ENCODE results near the gene CLCN5.
"Not testable (repeated sequence)": the region's sequence is repeated elsewhere in the genome, so short reads cannot be mapped to it uniquely, and the experiment has no call there.

The CLCN5 gene

GRCh38 chrX:49996474-49996873 is 74.1 kb downstream of the CLCN5 start:
- DNase-seq (ENCODE audit: low read depth): no peak

DNA sequence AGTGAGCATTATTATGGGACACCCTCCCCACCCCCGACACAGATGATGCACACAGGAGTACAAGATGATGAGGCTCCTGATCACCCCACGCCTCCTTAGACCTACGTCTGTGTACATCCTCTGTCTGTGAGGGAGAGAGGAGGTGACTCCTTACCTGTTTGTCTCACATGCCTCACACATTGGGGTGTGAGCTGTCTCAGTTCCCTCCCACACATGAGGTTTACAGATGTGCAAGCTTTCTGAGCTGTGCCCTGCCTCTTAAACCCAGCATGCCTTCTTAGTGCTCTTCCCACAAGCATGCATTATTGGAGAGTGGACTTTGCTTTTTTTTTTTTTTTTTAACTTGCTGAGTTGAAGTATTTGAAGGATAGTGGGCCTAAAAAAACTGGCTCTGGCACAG is 76.7 kb downstream of the CLCN5 start:
- no peak for DNase-seq (ENCODE audit: low read depth)

GRCh38 chrX:50000937-50001542 is 78.6 kb downstream of the CLCN5 start:
- DNase-seq (ENCODE audit: low read depth): no peak

- no peak for DNase-seq (ENCODE audit: low read depth)
Measured at GRCh38 chrX:50002067-50002714, 79.8 kb downstream of the CLCN5 start.

DNA sequence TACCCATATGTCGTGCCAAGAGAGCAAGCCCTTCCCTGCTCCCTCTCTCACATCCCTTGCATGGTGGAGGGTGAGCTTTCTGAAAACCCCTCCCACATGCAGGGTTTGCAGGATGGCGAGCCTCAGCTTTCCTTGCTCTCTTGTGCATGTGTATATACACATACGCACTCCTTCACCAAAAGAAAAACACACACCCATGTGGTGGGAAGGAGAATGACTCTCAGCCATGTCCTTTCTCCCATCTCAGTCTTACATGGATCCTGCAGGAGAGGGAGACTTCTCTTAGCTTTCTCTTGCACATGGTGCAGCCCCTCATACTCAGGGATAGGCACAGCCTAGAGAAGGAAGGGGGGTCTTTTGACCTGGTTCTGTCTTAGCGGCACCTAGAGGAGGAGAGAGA is 81.1 kb downstream of the CLCN5 start:
- DNase-seq (ENCODE audit: low read depth): no peak

GRCh38 chrX:50003927-50004326 is 81.5 kb downstream of the CLCN5 start:
- DNase-seq (ENCODE audit: low read depth): peak; percentile 15

DNA sequence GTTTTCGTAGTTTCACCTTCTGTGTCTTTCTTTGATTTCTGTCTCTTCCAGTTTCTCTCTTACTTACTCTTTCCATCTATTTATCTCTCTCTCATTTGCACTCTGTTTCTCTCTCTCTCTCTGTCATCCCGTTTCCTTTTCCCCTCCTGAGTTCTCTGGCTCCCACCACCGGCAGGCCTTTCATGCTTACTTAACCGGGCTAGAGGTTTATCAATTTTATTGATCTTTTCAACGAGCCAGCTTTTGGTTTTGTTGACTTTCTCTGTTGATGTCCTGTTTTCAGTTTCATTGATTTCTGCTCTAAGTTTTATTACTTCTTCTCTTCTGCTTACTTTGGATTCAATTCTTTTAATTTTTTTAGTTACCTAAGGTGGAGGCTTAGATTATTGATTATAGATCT is 103.2 kb downstream of the CLCN5 start:
- not testable (repeated sequence) for DNase-seq (ENCODE audit: low read depth)

- DNase-seq (ENCODE audit: low read depth): no peak
Measured at GRCh38 chrX:50035126-50035525, 112.7 kb downstream of the CLCN5 start.

DNA sequence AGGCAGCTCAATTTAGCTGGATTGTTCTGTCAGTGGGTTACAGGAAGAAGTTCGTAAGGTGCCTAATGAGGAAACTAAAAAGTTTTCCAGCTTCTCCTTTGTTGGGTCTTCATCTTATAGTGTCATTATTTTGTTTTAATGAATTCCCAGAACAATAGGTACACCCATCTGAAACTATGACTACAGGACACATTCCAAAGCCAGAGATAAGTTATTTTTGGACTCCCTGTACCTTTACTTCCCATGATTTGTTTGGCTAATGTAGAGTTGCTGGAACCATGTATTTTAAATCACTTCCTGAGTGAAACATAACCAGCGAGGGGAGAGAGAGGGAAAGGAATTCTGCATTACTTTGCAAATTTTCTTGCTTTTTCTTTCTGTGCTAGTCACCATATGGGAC is 114.0 kb downstream of the CLCN5 start:
- no peak for DNase-seq (ENCODE audit: low read depth)

DNA sequence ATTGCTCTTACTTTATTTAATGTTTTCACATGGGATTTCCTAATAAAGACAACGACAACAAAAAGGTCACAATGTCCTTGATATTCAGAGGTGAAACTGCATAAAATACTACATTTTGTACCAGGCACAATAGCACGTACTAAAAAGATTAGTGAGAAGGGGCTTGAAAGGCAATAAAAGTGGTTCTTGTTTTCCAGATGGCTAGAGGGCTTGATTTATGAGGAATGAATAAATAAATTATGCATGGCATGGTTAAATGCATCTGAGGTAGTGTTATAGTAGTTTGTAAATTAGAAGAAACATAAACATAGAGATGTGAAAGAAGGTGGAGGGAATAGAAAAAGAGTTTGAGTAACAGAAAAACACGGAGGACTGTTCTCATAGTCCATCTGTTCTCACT is 123.4 kb downstream of the CLCN5 start:
- DNase-seq (ENCODE audit: low read depth): no peak

GRCh38 chrX:50049228-50049627 is 126.8 kb downstream of the CLCN5 start:
- DNase-seq (ENCODE audit: low read depth): no peak

DNA sequence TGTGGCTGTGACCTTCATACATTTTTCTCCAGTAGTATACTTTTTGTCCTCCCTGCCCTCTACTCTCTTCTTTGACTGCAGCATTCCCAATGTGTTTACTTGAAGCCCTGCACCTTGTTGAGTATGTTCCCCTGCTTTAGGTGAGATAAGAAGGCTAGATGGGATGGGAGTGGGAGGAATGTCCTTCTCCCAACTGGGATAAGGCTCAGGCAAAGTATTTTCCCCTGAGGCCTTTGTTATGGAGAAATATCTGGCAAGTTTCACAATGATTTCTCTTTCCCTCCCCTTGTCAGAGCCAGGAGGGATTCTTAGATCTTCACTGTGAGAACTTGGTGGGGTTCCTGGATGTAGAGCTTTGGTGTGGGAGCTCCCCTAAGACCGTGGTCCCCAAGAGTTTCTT is 131.8 kb downstream of the CLCN5 start:
- DNase-seq (ENCODE audit: low read depth): no peak

DNA sequence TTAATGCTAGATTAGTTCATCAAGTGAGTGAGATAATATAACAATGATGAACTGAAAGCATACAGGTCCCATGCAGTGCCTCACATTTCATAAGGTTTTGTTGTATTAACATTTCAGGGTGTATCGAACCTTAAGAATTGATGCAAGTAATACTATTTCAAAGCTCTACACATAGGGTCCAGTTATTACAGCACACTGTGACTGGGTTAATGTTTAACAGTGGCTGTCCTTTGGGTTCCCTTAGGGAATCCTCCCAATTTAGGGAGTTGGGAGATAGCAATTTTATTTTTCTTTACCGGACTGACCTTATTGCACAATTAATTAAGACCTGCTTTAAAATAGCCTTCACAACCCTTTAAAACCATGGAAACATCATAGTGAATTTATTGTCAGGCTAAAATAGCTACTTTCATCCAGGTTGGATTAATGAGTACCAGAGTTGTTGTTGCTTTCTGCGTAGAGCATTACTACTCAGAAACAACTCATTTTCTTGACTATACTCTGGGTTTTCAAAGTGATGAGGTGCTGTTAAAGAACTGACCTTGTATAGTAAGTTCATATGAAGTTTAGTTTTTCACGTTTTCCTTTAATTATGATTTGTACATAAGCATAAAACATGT is 144.0 kb downstream of the CLCN5 start:
- DNase-seq (ENCODE audit: low read depth): no peak

- DNase-seq (ENCODE audit: low read depth): peak; percentile 34
Measured at GRCh38 chrX:50067435-50068284, 145.3 kb downstream of the CLCN5 start.

- no peak for DNase-seq (ENCODE audit: low read depth)
Measured at GRCh38 chrX:50068285-50068563, 145.8 kb downstream of the CLCN5 start.

GRCh38 chrX:50068893-50069292 is 146.5 kb downstream of the CLCN5 start:
- DNase-seq (ENCODE audit: low read depth): no peak

- DNase-seq (ENCODE audit: low read depth): no peak
Measured at GRCh38 chrX:50071494-50071893, 149.1 kb downstream of the CLCN5 start.

GRCh38 chrX:50072110-50072509 is 149.7 kb downstream of the CLCN5 start:
- peak; percentile 17 for DNase-seq (ENCODE audit: low read depth)

- DNase-seq (ENCODE audit: low read depth): no peak
Measured at GRCh38 chrX:50073601-50074000, 151.2 kb downstream of the CLCN5 start.

DNA sequence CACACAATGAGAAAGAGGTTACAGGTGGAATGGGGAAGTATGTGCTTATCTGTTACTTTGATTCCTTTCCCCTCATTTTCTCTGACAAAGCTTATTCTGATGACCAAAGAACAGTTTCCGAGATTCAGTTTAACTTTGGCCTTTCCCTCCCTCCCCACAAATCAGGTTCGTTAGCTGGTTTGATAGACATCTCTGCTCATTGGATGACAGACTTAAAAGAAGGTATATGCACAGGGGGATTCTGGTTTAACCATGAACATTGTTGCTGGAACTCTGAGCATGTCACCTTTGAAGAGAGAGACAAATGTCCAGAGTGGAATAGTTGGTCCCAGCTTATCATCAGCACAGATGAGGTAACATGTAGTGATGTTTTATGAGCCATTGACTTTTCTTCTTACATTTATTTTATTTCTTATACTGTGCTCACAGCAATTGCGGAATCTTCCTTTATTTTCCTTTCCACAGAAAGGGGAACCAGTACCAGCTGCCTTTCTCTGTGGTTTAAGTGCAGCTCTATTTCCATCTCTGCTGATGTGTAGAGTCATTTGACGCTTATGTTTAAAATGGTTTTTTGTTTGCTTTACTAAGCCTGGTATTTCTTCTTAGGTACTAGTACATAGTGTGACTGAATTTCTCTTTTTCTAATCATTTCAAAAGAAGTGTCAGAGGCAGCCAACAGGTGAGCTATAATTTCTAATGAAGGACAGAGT is 153.4 kb downstream of the CLCN5 start:
- DNase-seq (ENCODE audit: low read depth): no peak

DNA sequence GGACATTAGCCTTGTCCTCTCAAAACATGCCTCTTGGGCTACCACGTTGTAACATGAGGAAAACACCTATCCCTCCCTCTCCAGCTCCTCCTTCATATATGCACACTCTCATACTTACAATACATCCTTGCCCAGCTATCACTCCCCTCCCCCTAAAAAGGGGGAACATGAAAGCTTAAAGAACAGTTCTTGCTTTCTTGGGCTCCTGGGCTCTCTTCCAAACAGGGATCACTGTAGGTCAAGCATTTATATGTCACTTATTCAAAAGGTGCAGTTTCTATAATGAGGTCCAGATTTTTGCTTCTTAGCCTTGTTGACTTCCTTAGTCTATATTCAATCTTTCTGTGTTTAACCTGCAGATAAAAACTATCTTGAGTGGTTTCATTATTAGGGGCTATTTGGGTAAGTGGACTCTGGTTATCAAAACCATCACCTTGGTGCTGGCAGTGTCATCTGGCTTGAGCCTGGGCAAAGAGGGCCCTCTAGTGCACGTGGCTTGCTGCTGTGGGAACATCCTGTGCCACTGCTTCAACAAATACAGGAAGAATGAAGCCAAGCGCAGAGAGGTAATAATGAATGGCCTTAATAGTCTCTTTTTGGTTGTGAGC is 159.0 kb downstream of the CLCN5 start:
- peak; percentile 29 for DNase-seq (ENCODE audit: low read depth)

DNA sequence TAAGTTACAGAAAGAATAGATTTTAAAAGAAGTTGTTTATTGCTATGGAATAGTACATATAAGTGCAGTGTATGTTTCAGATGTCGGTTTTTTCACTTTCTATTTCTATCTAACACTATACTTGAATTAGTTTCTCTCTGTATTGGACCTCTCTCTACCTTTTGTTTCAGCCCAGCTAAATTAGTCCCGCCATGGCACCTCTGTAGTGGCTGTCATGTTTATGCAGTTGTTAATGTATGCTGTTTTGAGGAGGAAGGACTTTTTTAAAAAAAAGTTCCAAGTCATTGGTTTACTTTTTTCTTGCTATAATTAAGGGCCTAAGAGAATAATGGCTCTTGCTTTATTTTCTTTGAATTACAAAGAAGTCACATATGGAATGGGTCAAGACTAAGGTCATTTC is 160.3 kb downstream of the CLCN5 start:
- DNase-seq (ENCODE audit: low read depth): no peak

Measured in iris pigment epithelial cell (primary cell).